PC-9 (cell line): ENCODE data around the gene KRTAP3-1. TPM values are rescaled to one million over a fixed set of nuclear protein-coding genes. Genes with fewer than 3 reads are reported as not detected.
A peak's percentile ranks its signal among the peaks of the same experiment; 100 is the strongest.
"Not testable (repeated sequence)": the region's sequence is repeated elsewhere in the genome, so short reads cannot be mapped to it uniquely, and the experiment has no call there.

Source experiments
- BruUV-seq: library from RNA; stranded (reverse); fragments of 400-500 nt; replicated peaks from 2 replicates; lab custom pipeline; 2021; lab: Mats Ljungman, UMichigan
- CTCF ChIA-PET: fragments of 300-600 bp; sonication (Branson Sonifier 250); formaldehyde crosslinking; loops from one replicate; lab custom pipeline; 2022; ENCODE audit warnings: antibody characterized with exemption; lab: Charles Lee
- POLR2A ChIA-PET: fragments of 300-600 bp; sonication (Branson Sonifier 250); formaldehyde crosslinking; loops from one replicate; lab custom pipeline; 2022; ENCODE audit warnings: antibody characterized with exemption; ENCODE audit not compliant: unreplicated experiment; lab: Charles Lee
- DNase-seq, 2 experiments: peaks; one replicate each; pipeline versions ENCODE4 v3.0.0 to v3.0.0-alpha.2; 2015 to 2022; ENCODE audit warnings: mixed read lengths in 1 of 2
- H2AFZ ChIP-seq: fragments of 200-600 bp; sonication (generic); 2 replicates; pipeline ENCODE4 v1.8.1; 2017; ENCODE audit warnings: antibody characterized with exemption
- H3F3A ChIP-seq: fragments of 200-600 bp; sonication (generic); 2 replicates; pipeline ENCODE4 v1.8.1; 2017; ENCODE audit warnings: antibody characterized with exemption, mild to moderate bottlenecking, low read depth; ENCODE audit not compliant: insufficient read depth
- H3K27ac ChIP-seq: fragments of 200-600 bp; sonication (generic); 2 replicates; pipeline ENCODE4 v1.6.1; 2016; ENCODE audit warnings: mixed run types
- H3K27me3 ChIP-seq: fragments of 200-600 bp; sonication (generic); 2 replicates; pipeline ENCODE4 v1.6.1; 2016; ENCODE audit warnings: low read depth, mixed run types; ENCODE audit not compliant: insufficient read depth
- H3K36me3 ChIP-seq: fragments of 200-600 bp; sonication (generic); 2 replicates; pipeline ENCODE4 v1.6.1; 2016; ENCODE audit warnings: low read depth, mixed run types
- H3K4me1 ChIP-seq: fragments of 200-600 bp; sonication (generic); replicated peaks from 2 replicates; pipeline ENCODE4 v1.6.1; 2016; ENCODE audit warnings: mixed run types; ENCODE audit not compliant: insufficient read depth
- H3K4me2 ChIP-seq: fragments of 200-600 bp; sonication (generic); 2 replicates; pipeline ENCODE4 v1.6.1; 2017; ENCODE audit warnings: mixed run types
- H3K4me3 ChIP-seq: fragments of 200-600 bp; sonication (generic); 2 replicates; pipeline ENCODE4 v1.6.1; 2016; ENCODE audit warnings: mixed run types
- H3K79me2 ChIP-seq: fragments of 200-600 bp; sonication (generic); 2 replicates; pipeline ENCODE4 v1.6.1; 2017; ENCODE audit warnings: low read depth, mixed run types
- H3K9me2 ChIP-seq: fragments of 200-600 bp; sonication (generic); 2 replicates; pipeline ENCODE4 v1.8.1; 2017; ENCODE audit warnings: mild to moderate bottlenecking; ENCODE audit not compliant: insufficient read depth
- H3K9me3 ChIP-seq: fragments of 200-600 bp; sonication (generic); 2 replicates; pipeline ENCODE4 v1.8.1; 2016; ENCODE audit warnings: low read depth; ENCODE audit not compliant: insufficient read depth
- H4K20me1 ChIP-seq: fragments of 200-600 bp; sonication (generic); 2 replicates; pipeline ENCODE4 v1.8.1; 2017; ENCODE audit not compliant: insufficient read depth
- EZH2 ChIP-seq: fragments of 200-600 bp; sonication (generic); IDR thresholded peaks from 2 replicates; pipeline ENCODE4 v1.8.0; 2017; ENCODE audit warnings: antibody characterized with exemption, low read depth
- intact Hi-C: fragments of 100-400 bp; cut with micrococcal nuclease; formaldehyde crosslinking; loops from one replicate; pipeline ENCODE4 v1.10.0; 2022; ENCODE audit not compliant: unreplicated experiment
- total RNA-seq: library from RNA; stranded (reverse); gene quantifications from 2 replicates; pipeline ENCODE4 v1.2.3, GENCODE V29; 2021
- TF ChIP-seq, protein P1 (sequence below): fragments of 200-600 bp; sonication (generic); conservative IDR thresholded peaks from 2 replicates; pipeline ENCODE4 v1.6.1; 2017; ENCODE audit warnings: mixed run types, antibody characterized with exemption, mild to moderate bottlenecking, moderate library complexity

Gene KRTAP3-1
- total RNA-seq, 1 experiment from 2014 or later: not detected

DNA sequence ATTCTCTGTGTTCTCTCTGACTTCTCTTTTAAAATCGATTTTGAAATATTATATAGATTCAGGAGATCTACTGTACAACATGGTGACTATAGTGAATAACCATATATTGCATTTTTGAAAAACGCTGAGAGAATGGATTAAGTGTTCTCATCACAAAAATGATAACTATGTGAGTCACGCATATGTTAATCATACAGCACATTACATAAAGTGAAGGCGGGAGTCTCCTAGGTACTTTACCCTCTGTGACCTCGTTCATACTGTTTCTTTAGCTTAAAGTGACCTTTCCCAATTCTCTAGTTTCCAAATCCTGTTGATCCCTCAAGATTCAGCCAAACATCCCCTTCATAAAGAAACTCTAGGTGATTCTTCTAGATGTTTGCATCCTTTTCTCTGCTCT lies 6.1 kb downstream of the KRTAP3-1 start:
- H3K9me3 ChIP-seq: peaks cover 4% of the 10 kb centered on the region; the same call in 1 of the 2 replicates
- H3K79me2 ChIP-seq: no peaks in the 10 kb centered on the region
- no TSS peak for BruUV-seq
- H3K27ac ChIP-seq: 0 out of 2 replicates have a peak overlapping the region, but pooled peaks have one; percentile 21
- ChIA-PET POLR2A (no interaction called here), CTCF (no interaction called here)
- intact Hi-C loops: no loop called here
- H3K9me2 ChIP-seq: no peaks in the 10 kb centered on the region
- peak overlapping the region; percentile 26 for H3K4me2 ChIP-seq
- no peak overlapping the region for H2AFZ ChIP-seq
- H3K27me3 ChIP-seq: no peaks in the 10 kb centered on the region
- no peak for DNase-seq
- H3K4me3 ChIP-seq: no peak overlapping the region
- TF ChIP-seq, protein P1, sequence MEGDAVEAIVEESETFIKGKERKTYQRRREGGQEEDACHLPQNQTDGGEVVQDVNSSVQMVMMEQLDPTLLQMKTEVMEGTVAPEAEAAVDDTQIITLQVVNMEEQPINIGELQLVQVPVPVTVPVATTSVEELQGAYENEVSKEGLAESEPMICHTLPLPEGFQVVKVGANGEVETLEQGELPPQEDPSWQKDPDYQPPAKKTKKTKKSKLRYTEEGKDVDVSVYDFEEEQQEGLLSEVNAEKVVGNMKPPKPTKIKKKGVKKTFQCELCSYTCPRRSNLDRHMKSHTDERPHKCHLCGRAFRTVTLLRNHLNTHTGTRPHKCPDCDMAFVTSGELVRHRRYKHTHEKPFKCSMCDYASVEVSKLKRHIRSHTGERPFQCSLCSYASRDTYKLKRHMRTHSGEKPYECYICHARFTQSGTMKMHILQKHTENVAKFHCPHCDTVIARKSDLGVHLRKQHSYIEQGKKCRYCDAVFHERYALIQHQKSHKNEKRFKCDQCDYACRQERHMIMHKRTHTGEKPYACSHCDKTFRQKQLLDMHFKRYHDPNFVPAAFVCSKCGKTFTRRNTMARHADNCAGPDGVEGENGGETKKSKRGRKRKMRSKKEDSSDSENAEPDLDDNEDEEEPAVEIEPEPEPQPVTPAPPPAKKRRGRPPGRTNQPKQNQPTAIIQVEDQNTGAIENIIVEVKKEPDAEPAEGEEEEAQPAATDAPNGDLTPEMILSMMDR: no peak
- TF ChIP-seq EZH2: no peak
- H4K20me1 ChIP-seq: no peaks in the 10 kb centered on the region
- H3K4me1 ChIP-seq: peaks cover 12% of the 10 kb centered on the region
- no peaks in the 10 kb centered on the region for H3K36me3 ChIP-seq
- no peaks in the 10 kb centered on the region; the same call in 1 of the 2 replicates for H3F3A ChIP-seq

DNA sequence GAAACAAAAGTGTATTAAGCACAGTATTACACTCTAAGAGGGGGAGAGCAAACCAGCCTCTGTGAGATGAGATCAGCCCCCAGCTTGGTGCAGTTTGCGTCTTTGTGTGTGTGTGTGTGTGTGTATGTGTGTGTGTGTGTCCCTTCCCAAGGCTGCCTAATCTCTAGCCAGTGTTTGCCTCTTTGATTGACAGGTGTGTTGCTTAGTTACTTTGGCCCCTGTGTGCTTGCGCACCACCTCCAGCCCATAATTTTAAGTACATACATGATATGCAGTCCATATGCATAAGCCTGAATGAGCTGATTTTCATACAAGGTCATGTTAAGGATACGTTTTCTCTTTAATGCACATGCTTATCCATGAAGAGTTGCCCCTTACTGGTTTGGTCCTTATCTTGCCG lies 7.1 kb downstream of the KRTAP3-1 start:
- Histone ChIP-seq H3K4me3 (no peak overlapping the region), H3K79me2 (no peaks in the 10 kb centered on the region), H3K4me2 (no peak overlapping the region), H3K4me1 (peaks cover 11% of the 10 kb centered on the region), H3K9me2 (no peaks in the 10 kb centered on the region), H2AFZ (no peak overlapping the region), H3K9me3 (peaks cover 4% of the 10 kb centered on the region; the same call in 1 of the 2 replicates), H4K20me1 (no peaks in the 10 kb centered on the region), H3F3A (no peaks in the 10 kb centered on the region; the same call in 1 of the 2 replicates), H3K27ac (no peak overlapping the region), H3K27me3 (no peaks in the 10 kb centered on the region), H3K36me3 (no peaks in the 10 kb centered on the region)
- POLR2A ChIA-PET: no interaction called here
- no TSS peak for BruUV-seq
- TF ChIP-seq, protein P1: no peak
- TF ChIP-seq EZH2: no peak
- intact Hi-C loops: no loop called here
- CTCF ChIA-PET: no interaction called here
- DNase-seq: no peak

DNA sequence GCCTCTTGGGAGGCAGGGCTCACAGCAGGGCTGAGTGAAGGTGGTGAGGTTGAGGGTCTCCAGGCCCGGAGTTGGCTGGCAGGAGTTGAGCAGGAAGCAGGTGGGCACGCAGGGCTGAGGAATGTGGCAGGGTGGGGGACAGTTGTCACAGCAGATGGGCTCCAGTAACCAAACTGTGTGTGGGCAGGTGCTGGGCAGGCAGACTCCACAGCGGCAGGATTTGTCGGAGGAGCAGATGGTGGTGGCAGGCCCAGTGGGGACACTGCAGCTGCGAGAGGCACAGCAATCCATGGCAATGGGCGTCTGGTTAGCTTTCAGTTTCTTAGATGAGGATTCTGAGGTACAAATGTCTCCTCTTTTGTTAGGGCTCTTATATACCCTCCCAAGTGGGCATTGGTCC lies 9.4 kb downstream of the KRTAP3-1 start, which contains the start of gene KRTAP3-2:
Gene KRTAP3-2, minus strand, starts transcription at position 344 of the 400 bp plus-strand sequence. Its CDS starts 53 bp downstream, at position 291.
- H3K9me2 ChIP-seq, H3K79me2 ChIP-seq, CTCF ChIA-PET, H3K4me2 ChIP-seq, H3K4me3 ChIP-seq, BruUV-seq, H3K36me3 ChIP-seq, H3K27ac ChIP-seq, H3K27me3 ChIP-seq, intact Hi-C loops, H3F3A ChIP-seq, POLR2A ChIA-PET, H3K9me3 ChIP-seq, H4K20me1 ChIP-seq, DNase-seq: not testable (repeated sequence)
- Histone ChIP-seq H3K4me1 (peaks cover 11% of the 10 kb centered on the region), H2AFZ (0 out of 2 replicates have a peak within 1 kb of the TSS, but pooled peaks have one; percentile 1)

GRCh38 chr17:40997361-40997760 lies 11.6 kb downstream of the KRTAP3-1 start:
- intact Hi-C loops: no loop called here
- Histone ChIP-seq H3K4me2 (no peak overlapping the region), H3K9me3 (0 out of 2 replicates have a peak, but pooled peaks cover 4% of the 10 kb centered on the region), H3F3A (no peaks in the 10 kb centered on the region; the same call in 1 of the 2 replicates), H3K27me3 (no peaks in the 10 kb centered on the region), H4K20me1 (no peaks in the 10 kb centered on the region), H3K27ac (no peak overlapping the region), H2AFZ (0 out of 2 replicates have a peak overlapping the region, but pooled peaks have one; percentile 0), H3K9me2 (no peaks in the 10 kb centered on the region), H3K79me2 (no peaks in the 10 kb centered on the region), H3K4me1 (peaks cover 1% of the 10 kb centered on the region), H3K36me3 (no peaks in the 10 kb centered on the region), H3K4me3 (no peak overlapping the region)
- no peak for DNase-seq
- POLR2A ChIA-PET: no interaction called here
- BruUV-seq: no TSS peak
- no peak for TF ChIP-seq EZH2
- CTCF ChIA-PET: no interaction called here
